ENCODE results near the gene TAF13. TPM values are rescaled to one million over a fixed set of nuclear protein-coding genes. Genes with fewer than 3 reads are reported as not detected.
A peak's percentile ranks its signal among the peaks of the same experiment; 100 is the strongest.

Gene TAF13
- total RNA-seq, 1 experiment from 2014 or later, result 20.6 TPM

- H3K36me3 Mint-ChIP-seq (ENCODE audit: insufficient read depth, unreplicated experiment), result peaks cover 34% of the 10 kb centered on the region
- intact Hi-C loops (cut with micrococcal nuclease; ENCODE audit: unreplicated experiment), result no loop called here
- no peaks in the 10 kb centered on the region for H3K9me3 Mint-ChIP-seq (ENCODE audit: low read depth, unreplicated experiment)
- TF ChIP-seq CTCF (IDR thresholded peaks at IDR 0.05; ENCODE audit: unreplicated experiment), result no peak
- no peaks in the 10 kb centered on the region for H3K4me1 Mint-ChIP-seq (ENCODE audit: low read depth, unreplicated experiment)
- peak overlapping the region; percentile 91 for H3K4me3 Mint-ChIP-seq (ENCODE audit: low read depth, unreplicated experiment)
- H3K27ac Mint-ChIP-seq (ENCODE audit: unreplicated experiment), result peak overlapping the region; percentile 85
- no peaks in the 10 kb centered on the region for H3K27me3 Mint-ChIP-seq (ENCODE audit: unreplicated experiment)
- CTCF ChIA-PET, result interaction anchor here (1.0 kb wide), 1 partner anchor 21 kb away, joined by 4 read pairs; a partner anchor contains a TSS
- BruUV-seq (replicated peaks), result TSS peak; percentile 65
- no peak for DNase-seq
These were observed 15.5 kb upstream of the TAF13 start for GRCh38 chr1:109091078-109091838.

GRCh38 chr1:109090196-109091077, 14.6 kb upstream of the TAF13 start, which contains the start of gene TMEM167B:
Gene TMEM167B, plus strand, starts transcription at chr1:109090764. Its CDS starts 109 bp downstream, at chr1:109090873.
- H3K9me3 Mint-ChIP-seq (ENCODE audit: low read depth, unreplicated experiment), result no peaks in the 10 kb centered on the region
- BruUV-seq (replicated peaks), result TSS peak; percentile 84
- peak; percentile 77 for DNase-seq
- H3K4me1 Mint-ChIP-seq (ENCODE audit: low read depth, unreplicated experiment), result no peaks in the 10 kb centered on the region
- CTCF ChIA-PET, result interaction anchor here (1.0 kb wide), 2 partner anchors 10 to 22 kb away, joined by 4 read pairs; a partner anchor contains a TSS
- intact Hi-C loops (cut with micrococcal nuclease; ENCODE audit: unreplicated experiment), result no loop called here
- H3K27ac Mint-ChIP-seq (ENCODE audit: unreplicated experiment), result peak within 1 kb of the TSS; percentile 85
- TF ChIP-seq CTCF (IDR thresholded peaks at IDR 0.05; ENCODE audit: unreplicated experiment), result no peak
- H3K36me3 Mint-ChIP-seq (ENCODE audit: insufficient read depth, unreplicated experiment), result peaks cover 34% of the 10 kb centered on the region
- H3K4me3 Mint-ChIP-seq (ENCODE audit: low read depth, unreplicated experiment), result peak within 1 kb of the TSS; percentile 91
- no peaks in the 10 kb centered on the region for H3K27me3 Mint-ChIP-seq (ENCODE audit: unreplicated experiment)

GRCh38 chr1:109089242-109090015, 13.6 kb upstream of the TAF13 start:
- Mint-ChIP-seq H3K36me3 (ENCODE audit: insufficient read depth, unreplicated experiment) (peaks cover 34% of the 10 kb centered on the region), H3K4me1 (ENCODE audit: low read depth, unreplicated experiment) (no peaks in the 10 kb centered on the region), H3K27ac (ENCODE audit: unreplicated experiment) (no peak overlapping the region), H3K9me3 (ENCODE audit: low read depth, unreplicated experiment) (no peaks in the 10 kb centered on the region), H3K4me3 (ENCODE audit: low read depth, unreplicated experiment) (peak overlapping the region; percentile 91), H3K27me3 (ENCODE audit: unreplicated experiment) (no peaks in the 10 kb centered on the region)
- TF ChIP-seq CTCF (IDR thresholded peaks at IDR 0.05; ENCODE audit: unreplicated experiment), result no peak
- DNase-seq, result peak; percentile 51
- no TSS peak for BruUV-seq (replicated peaks)
- intact Hi-C loops (cut with micrococcal nuclease; ENCODE audit: unreplicated experiment), result no loop called here
- CTCF ChIA-PET, result interaction anchor here (0.7 to 1.0 kb wide), 4 partner anchors 11 to 126 kb away, joined by 3 to 4 read pairs (median 4); no protein-coding TSS in a partner anchor

Data from Calu3 (cell line).